ENCODE results near the gene ANGPTL8.

ANGPTL8 gene

DNA sequence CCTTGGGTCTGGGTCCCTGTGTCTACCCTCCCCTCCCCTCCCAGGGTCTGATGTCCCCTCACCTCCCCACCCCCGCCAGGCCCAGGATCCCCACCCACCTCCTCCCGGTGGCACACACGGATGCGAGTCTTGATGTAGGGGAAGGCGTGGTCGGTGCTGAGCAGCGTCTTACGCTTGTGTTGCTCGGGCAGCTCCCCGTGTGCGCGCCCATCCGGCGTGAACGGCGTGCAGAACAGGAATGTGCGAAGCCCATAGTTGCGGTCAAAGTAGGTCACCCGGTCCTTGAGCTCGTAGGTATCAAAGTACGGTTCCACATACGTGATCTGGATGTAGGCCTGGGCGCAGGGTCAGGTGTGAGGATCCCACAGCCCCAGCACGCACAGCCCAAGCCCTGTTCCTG lies 37.6 kb upstream of the ANGPTL8 start:
- no peak for TF ChIP-seq ZBTB7A (IDR thresholded peaks at IDR 0.05; ENCODE audit: low read depth)
- TF ChIP-seq TCF12 (IDR thresholded peaks at IDR 0.05; ENCODE audit: low read depth): no peak
- no peak for TF ChIP-seq NFIC (IDR thresholded peaks at IDR 0.05)
- TF ChIP-seq, protein P1, sequence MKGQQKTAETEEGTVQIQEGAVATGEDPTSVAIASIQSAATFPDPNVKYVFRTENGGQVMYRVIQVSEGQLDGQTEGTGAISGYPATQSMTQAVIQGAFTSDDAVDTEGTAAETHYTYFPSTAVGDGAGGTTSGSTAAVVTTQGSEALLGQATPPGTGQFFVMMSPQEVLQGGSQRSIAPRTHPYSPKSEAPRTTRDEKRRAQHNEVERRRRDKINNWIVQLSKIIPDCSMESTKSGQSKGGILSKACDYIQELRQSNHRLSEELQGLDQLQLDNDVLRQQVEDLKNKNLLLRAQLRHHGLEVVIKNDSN (IDR thresholded peaks at IDR 0.05): no peak
- TF ChIP-seq FOXM1 (IDR thresholded peaks at IDR 0.05; ENCODE audit: borderline replicate concordance, low read depth): no peak
- TF ChIP-seq RAD21 (IDR thresholded peaks at IDR 0.05; ENCODE audit: low read depth): no peak
- TF ChIP-seq CEBPB (IDR thresholded peaks at IDR 0.05): no peak
- TF ChIP-seq, protein P2, sequence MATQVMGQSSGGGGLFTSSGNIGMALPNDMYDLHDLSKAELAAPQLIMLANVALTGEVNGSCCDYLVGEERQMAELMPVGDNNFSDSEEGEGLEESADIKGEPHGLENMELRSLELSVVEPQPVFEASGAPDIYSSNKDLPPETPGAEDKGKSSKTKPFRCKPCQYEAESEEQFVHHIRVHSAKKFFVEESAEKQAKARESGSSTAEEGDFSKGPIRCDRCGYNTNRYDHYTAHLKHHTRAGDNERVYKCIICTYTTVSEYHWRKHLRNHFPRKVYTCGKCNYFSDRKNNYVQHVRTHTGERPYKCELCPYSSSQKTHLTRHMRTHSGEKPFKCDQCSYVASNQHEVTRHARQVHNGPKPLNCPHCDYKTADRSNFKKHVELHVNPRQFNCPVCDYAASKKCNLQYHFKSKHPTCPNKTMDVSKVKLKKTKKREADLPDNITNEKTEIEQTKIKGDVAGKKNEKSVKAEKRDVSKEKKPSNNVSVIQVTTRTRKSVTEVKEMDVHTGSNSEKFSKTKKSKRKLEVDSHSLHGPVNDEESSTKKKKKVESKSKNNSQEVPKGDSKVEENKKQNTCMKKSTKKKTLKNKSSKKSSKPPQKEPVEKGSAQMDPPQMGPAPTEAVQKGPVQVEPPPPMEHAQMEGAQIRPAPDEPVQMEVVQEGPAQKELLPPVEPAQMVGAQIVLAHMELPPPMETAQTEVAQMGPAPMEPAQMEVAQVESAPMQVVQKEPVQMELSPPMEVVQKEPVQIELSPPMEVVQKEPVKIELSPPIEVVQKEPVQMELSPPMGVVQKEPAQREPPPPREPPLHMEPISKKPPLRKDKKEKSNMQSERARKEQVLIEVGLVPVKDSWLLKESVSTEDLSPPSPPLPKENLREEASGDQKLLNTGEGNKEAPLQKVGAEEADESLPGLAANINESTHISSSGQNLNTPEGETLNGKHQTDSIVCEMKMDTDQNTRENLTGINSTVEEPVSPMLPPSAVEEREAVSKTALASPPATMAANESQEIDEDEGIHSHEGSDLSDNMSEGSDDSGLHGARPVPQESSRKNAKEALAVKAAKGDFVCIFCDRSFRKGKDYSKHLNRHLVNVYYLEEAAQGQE (IDR thresholded peaks at IDR 0.05; ENCODE audit: low read depth): no peak
- TF ChIP-seq TEAD4 (IDR thresholded peaks at IDR 0.05): no peak
- no peak for TF ChIP-seq YY1 (IDR thresholded peaks at IDR 0.05; ENCODE audit: low read depth)
- TF ChIP-seq CREB1 (IDR thresholded peaks at IDR 0.05; ENCODE audit: low read depth): no peak
- no peak for TF ChIP-seq TAF1 (IDR thresholded peaks at IDR 0.05; ENCODE audit: low read depth)
- TF ChIP-seq EGR1 (IDR thresholded peaks at IDR 0.05): no peak
- TF ChIP-seq EP300 (IDR thresholded peaks at IDR 0.05; ENCODE audit: borderline replicate concordance): no peak

DNA sequence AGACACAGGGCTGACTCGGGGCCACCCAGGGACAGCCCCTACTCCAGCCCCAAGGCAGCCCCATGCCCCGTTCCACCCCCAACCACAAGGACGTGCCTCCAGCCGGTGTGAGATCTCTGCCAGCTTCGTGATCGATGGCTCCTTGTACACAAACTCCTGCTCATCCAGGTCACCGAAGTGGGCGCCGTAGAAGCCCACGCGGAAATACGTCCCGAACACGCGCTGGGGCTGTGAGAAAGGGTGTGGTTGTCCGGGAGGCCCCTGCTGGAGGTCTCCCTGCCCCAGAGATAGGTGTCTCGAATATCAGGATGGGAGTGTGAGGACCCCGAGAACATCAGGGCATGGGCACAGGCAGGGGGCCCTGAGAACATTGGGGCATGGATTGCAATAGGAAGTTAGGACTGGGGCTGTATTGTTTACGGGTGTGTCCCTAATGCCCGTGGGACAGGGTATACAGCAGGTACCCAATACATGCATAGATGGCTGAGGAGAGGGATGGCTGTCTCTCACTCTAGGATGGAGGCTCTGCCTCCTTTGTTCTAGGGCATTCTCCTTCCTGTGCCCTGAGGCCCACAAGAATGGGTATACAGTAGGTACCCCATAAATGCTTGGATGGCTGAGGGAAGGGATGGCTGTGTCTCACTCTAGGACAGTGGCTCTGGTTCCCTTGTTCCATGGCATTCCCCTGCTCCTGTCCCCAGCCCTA lies 36.8 kb upstream of the ANGPTL8 start:
- TF ChIP-seq FOXM1 (IDR thresholded peaks at IDR 0.05; ENCODE audit: borderline replicate concordance, low read depth) (no peak), EP300 (IDR thresholded peaks at IDR 0.05; ENCODE audit: borderline replicate concordance) (no peak), TCF12 (IDR thresholded peaks at IDR 0.05; ENCODE audit: low read depth) (no peak), EGR1 (IDR thresholded peaks at IDR 0.05) (no peak), RAD21 (IDR thresholded peaks at IDR 0.05; ENCODE audit: low read depth) (no peak), YY1 (IDR thresholded peaks at IDR 0.05; ENCODE audit: low read depth) (no peak), TEAD4 (IDR thresholded peaks at IDR 0.05) (no peak)
- TF ChIP-seq, protein P1 (IDR thresholded peaks at IDR 0.05): no peak

DNA sequence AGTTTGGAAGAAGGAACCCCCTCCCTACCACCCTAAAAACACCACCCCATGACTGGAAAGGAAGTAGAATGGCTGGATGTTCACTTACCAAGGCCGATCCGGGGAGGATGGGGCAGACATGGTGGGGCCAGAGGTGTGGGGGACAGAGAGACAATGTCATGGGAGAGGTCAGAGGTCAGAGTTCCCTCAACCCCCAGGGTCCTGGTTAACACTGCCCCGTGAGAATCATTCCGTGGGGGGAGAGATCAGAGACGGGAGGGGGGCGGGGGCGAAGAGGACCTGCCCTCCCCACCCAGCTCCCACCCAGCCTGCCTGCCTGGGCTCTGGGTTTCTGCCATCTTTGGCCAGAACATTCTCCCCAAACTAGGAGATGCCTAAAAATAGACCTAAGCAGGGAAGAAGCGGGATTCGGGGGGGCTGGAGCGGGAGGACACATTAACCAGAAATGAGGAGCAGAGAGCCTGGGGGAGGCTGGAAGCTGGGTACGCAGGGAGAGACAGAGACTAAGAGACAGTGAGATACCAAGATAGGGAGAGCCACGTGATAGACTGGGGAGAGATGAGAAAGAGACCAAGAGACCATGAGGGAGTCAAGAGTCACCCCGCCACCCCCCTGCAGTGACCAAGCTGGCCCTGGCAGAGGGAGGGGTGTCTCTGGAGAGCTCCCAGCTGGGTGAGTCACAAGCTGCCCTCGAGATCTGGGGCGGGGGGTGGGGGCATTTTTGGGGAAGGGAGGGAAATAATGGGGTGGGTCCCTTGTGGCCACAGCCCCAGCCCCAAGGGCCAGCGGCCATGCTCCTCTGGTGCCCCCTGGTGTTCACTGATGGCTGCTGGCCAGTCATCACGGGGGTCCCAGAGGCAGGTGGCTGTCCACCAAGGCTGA lies 36.0 kb upstream of the ANGPTL8 start:
- TF ChIP-seq TEAD4 (IDR thresholded peaks at IDR 0.05) (no peak), RAD21 (IDR thresholded peaks at IDR 0.05; ENCODE audit: low read depth) (peak; percentile 80), EP300 (IDR thresholded peaks at IDR 0.05; ENCODE audit: borderline replicate concordance) (peak; percentile 31; the same call in 1 of the 2 replicates)
- TF ChIP-seq, protein P1 (IDR thresholded peaks at IDR 0.05): peak; percentile 53
- TF ChIP-seq, protein P2 (IDR thresholded peaks at IDR 0.05; ENCODE audit: low read depth): no peak

DNA sequence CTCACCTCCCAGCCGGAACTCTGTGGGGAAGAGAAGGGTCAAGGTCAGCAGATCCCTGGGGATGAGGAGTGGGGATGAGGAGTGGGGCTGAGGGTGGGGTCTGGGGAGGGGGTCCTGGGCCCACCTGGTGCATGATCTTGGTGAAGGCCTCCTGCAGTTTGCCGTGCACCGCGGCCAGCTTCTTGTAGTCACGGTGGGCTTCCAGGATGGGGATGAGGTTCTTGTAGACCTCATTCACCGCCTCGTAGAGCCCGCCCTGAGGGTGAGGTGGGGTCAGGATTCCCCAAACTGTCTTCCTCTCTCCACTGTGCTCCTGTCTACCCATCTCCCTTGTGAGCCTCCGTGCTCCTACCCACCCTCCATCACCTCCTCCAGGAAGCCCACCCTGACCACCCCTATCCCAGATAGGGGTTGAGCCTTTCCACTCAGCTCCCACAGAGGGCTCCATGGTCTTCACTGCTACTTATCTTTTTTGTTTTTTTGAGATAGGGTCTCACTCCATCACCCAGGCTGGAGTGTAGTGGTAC lies 35.3 kb upstream of the ANGPTL8 start:
- TF ChIP-seq EGR1 (IDR thresholded peaks at IDR 0.05): no peak
- peak; percentile 88; the same call in 1 of the 2 replicates for TF ChIP-seq ZBTB7A (IDR thresholded peaks at IDR 0.05; ENCODE audit: low read depth)

DNA sequence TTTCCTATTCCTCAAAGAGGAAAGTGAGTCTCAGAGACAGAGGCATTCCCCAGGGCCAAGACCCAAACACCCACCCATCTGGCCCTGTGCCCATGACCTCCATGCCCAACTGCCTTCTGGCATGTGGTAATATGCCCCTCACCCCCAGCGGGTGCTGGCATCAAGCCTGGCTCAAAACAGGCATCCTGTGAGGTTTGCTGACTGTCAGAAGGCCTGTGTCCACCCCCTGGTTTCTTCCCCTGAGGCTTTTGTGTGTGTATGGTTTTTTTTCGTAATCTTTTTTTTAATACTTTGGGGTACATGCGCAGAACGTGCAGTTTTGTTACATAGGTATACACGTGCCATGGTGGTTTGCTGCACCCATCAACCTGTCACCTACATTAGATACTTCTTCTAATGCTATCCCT lies 34.5 kb upstream of the ANGPTL8 start:
- TF ChIP-seq EGR1 (IDR thresholded peaks at IDR 0.05) (no peak), NFIC (IDR thresholded peaks at IDR 0.05) (peak; percentile 96), RAD21 (IDR thresholded peaks at IDR 0.05; ENCODE audit: low read depth) (no peak), CREB1 (IDR thresholded peaks at IDR 0.05; ENCODE audit: low read depth) (no peak), TAF1 (IDR thresholded peaks at IDR 0.05; ENCODE audit: low read depth) (no peak), FOXM1 (IDR thresholded peaks at IDR 0.05; ENCODE audit: borderline replicate concordance, low read depth) (no peak), EP300 (IDR thresholded peaks at IDR 0.05; ENCODE audit: borderline replicate concordance) (peak; percentile 72; the same call in 1 of the 2 replicates), ZBTB7A (IDR thresholded peaks at IDR 0.05; ENCODE audit: low read depth) (no peak), TCF12 (IDR thresholded peaks at IDR 0.05; ENCODE audit: low read depth) (peak; percentile 79), YY1 (IDR thresholded peaks at IDR 0.05; ENCODE audit: low read depth) (0 out of 2 replicates have a peak, but pooled peaks have one; percentile 31), CEBPB (IDR thresholded peaks at IDR 0.05) (peak; percentile 42; the same call in 1 of the 2 replicates), TEAD4 (IDR thresholded peaks at IDR 0.05) (peak; percentile 83)
- TF ChIP-seq, protein P2 (IDR thresholded peaks at IDR 0.05; ENCODE audit: low read depth): no peak
- TF ChIP-seq, protein P3, sequence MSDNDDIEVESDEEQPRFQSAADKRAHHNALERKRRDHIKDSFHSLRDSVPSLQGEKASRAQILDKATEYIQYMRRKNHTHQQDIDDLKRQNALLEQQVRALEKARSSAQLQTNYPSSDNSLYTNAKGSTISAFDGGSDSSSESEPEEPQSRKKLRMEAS (IDR thresholded peaks at IDR 0.05): no peak; the same call in 1 of the 2 replicates
- TF ChIP-seq, protein P1 (IDR thresholded peaks at IDR 0.05): no peak
